Keratinocyte (primary cell): ENCODE measurements around the gene CYTH1.

Experiments
- CTCF ChIP-seq, 3 experiments: IDR thresholded peaks in 1 of 3; conservative IDR thresholded peaks in 1 of 3; optimal IDR thresholded peaks in 1 of 3; 2 replicates in 2 of 3; 3 replicates in 1 of 3; pipeline versions ENCODE3 to v1.5.1; 2011; ENCODE audit warnings: low read length in 3 of 3, mild to moderate bottlenecking in 3 of 3, moderate library complexity in 2 of 3, control low read depth in 1 of 3, inconsistent platforms in 1 of 3; ENCODE audit not compliant: insufficient read depth in 2 of 3; ENCODE audit errors: extremely low read depth in 1 of 3
- EZH2 ChIP-seq: IDR thresholded peaks from one replicate; pipeline ENCODE4 v1.6.1; 2012; ENCODE audit warnings: inconsistent platforms, mild to moderate bottlenecking, low read length, moderate library complexity

GRCh38 chr17:78643326-78643725 lies 138.7 kb downstream of the CYTH1 start:
- TF ChIP-seq CTCF (optimal IDR thresholded peaks at IDR 0.05 in 1 of 3, IDR thresholded peaks at IDR 0.05 in 1 of 3, conservative IDR thresholded peaks at IDR 0.05 in 1 of 3; ENCODE audit: extremely low read depth in 1 of 3, insufficient read depth in 2 of 3, low read length in 3 of 3) (no peak), EZH2 (no peak)
